Measurements from ENCODE around the gene LARGE1.

- TF ChIP-seq MAX (IDR thresholded peaks at IDR 0.05) (no peak), POLR2A (IDR thresholded peaks at IDR 0.05; ENCODE audit: borderline replicate concordance, extremely low read depth, insufficient read depth, insufficient read length) (no peak), TCF7L2 (IDR thresholded peaks at IDR 0.05; ENCODE audit: borderline replicate concordance, extremely low read depth, insufficient read depth, insufficient read length) (no peak)
These were observed 130.5 kb downstream of the LARGE1 start for GRCh38 chr22:33789690-33790253.
